HG02870 (cell line): Measurements from ENCODE around the gene FIGLA.

Experiments used
- ATAC-seq: cut with Tn5 transposase; IDR thresholded peaks from one replicate; pipeline ENCODE4 v1.9.1; 2021; ENCODE audit warnings: mild to moderate bottlenecking, moderate library complexity; ENCODE audit not compliant: unreplicated experiment

FIGLA gene

DNA sequence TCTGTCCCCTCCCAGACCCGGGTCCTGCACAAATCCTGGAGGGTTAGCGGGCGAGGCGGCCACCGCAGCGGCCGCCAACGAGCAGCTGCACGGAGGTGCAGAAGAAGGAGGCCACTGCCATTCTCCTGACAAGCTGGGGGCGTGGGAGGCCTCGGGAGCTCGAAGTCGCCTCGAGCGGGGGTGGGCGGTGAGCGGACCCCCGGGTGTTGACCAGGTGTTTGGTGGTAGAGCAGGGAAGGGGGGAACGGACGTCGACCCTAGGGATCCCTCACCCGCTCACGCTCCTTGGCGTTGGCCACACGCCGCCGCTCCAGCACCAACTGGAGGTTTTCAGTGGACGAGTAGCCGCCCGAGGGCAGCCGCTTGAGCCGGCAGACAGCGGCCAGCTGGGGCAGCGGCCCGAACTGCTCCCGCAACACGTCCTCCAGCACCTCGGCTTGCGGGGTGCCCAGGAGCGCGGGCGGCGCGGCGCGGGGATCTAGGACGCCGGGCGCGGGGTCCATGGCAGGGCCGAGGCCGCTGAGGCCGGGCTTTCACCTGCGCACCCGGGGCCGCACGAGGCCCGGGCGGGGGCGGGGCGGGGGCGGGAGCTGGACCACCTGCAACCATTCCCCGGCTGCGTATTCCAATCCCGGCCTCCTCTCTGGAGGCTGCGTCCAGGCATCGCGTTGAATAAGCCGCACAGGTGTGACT, at the start of gene FIGLA:
TSS of gene FIGLA (minus strand) at position 508 of the 693 bp plus-strand sequence. CDS start at position 503, 5 bp downstream.
- no peak for ATAC-seq

DNA sequence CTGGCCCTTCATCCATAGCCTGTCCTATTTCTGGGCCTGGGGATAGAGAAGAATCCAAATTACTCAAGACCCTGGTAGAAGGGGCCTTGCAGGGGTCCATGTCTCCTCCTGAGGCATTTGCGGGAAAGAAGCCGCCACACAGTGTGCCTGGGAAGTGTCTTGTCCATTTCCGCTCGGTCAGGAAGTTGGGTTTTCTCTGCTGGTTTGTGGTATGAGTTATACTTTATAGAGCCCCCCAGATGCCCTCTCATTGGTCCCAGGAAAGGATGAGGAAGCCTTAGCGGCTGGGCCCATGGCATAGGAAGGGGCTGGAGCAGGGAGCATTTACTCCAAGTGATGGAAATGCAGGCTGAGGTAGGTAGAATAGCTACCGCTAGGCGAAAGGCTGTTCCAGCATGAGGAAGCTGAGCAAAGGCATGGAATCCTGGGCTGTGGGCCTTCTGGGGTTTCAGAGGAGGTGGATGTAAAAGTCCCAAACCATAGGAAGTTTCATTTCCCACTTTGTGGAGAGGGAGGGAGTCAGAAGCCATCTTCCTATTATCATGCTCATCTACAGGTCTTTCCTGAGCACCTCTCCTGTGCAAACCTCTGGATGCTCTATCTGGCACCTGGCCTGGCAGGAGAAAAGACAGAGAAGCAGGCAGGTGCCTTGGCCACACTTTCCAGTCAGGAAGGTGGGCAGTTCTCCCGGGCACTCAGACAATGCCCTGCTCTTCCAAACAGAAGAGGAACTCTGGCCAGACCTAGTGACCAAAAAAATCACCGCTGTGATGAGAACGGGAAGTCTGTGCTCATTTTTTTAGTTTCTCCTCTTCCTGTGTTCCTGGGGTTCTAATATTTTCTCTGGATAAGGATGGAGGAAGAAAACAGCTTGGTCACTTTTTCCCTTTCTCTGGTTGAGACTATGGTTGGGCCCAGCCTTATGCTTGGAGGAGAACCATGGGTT, 47.8 kb upstream of the FIGLA start:
- no peak for ATAC-seq

GRCh38 chr2:70835643-70836042, 45.2 kb upstream of the FIGLA start, which contains the start of gene CD207:
Gene CD207, minus strand, starts transcription at chr2:70835816. Its CDS starts 40 bp downstream, at chr2:70835776.
- ATAC-seq, result no peak

GRCh38 chr2:70834881-70835280, 44.4 kb upstream of the FIGLA start:
- no peak for ATAC-seq

GRCh38 chr2:70834106-70834505, 43.7 kb upstream of the FIGLA start:
- no peak for ATAC-seq

DNA sequence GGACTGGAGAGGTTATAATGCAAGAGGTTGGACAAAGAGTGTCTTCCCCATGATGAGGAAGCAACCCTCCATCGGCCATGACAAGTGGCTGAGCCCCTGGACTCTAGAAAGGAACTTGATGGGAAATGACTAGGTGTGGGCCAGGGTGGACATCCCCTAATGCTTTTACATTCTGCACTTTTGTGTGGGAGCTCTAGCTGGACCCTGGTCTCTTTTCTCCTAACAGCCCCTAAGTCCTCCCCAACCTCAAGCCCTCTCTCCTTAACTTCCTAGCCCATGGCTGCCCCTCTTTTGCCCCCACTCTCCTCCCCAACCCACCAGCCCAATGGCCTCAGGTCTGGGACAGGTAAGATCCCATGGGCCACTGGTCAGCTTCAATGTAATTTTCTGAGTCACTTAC, 42.8 kb upstream of the FIGLA start:
- ATAC-seq, result no peak

DNA sequence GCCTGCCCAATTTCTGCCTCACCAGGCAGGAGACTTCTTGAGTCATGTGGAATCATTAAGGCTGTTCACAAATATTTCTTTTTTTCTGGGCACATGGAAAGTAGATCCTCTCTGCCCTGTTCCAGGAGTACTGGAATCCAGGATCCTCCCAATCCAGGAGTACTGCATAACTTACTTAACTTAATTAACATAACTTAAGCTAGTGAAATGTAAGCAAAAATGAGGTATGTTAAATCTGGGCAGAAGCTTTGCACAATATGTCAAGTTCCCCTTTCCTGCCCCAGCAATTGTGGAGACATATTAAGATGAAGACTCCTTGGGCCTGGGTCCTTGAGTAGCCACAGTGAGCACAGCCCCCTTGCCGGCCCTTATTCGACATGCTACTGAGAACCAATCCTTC, 41.9 kb upstream of the FIGLA start:
- ATAC-seq, result no peak

GRCh38 chr2:70831861-70832260, 41.4 kb upstream of the FIGLA start:
- no peak for ATAC-seq

GRCh38 chr2:70830366-70830765, 39.9 kb upstream of the FIGLA start:
- no peak for ATAC-seq

DNA sequence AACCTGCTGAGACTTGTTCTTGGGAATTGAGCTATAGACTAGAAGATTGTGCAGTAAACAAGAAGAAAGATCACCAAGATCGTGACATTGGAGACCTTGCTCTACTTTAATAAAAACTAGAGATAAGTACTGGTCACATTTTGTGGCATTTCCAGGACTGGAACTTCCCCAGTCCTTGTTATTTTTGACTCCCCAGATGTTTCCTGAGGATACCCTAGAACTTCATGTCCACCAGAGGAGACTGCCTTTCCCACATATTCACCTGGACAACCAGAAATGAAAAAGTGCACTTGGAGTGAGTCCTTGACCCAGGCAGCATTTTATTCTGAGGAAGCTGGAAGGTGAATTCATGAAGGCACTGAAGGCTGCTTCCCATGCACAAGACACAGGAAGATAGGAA, 39.5 kb upstream of the FIGLA start:
- no peak for ATAC-seq

DNA sequence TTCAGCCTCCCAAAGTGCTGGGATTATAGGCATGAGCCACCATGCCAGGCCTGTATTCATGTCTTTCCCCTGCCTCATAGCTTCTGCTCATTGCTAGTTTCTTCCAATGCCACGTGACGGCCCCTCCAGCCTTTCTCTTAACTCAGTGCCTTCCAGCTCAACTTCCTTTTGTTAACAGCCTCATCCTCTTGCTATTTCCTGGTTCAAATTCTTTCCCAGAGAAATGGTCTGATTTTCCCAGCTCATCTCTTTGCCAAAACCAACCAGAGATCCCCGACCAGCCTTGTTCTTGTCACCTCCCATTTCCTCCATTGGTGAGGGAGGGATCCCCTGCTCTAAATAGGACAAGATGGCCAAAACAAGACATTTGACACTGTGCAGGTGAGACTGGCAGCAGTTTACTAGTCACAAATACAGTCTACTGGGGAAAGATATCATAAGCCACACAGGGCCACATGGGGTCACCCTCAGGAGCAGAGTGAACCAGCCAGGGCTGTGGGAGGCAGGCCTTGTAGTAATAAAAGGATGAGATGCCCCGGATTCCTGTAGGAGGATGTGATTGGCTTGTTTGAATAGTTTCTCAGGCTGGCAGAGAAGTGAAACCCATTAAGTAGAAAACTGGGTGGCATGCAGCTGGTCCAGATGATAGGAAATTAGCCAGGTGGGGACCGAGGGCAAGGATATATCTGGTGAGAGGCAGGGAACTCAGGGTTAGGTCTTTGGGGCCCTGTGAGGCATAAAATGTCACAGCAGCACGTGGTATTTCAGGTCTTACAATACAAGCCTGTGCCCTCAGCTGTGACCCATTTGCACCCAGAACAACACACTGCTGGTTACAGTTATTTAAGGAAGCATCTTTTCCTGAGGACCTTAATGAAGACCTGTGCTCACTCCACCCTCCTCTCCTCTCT, 38.7 kb upstream of the FIGLA start:
- ATAC-seq, result no peak

DNA sequence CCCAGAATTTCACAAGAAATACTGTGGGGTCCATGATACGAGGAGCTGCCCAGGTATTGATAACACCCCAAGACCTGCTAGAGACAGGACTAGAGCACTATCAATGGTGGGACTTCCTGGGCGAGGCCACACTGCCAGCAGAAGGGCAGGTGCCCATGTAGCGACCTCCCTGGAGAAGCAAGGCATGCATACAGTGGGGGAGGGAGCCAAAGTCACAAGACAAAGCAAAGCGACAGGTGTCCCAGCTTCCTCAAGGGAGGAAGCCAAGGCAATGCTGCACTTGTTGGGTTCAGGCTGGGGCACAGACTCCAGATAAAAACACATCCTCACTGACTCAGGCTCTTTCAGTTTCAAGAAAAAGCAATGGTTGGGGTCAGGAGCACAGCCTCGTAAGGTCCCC, 37.7 kb upstream of the FIGLA start:
- ATAC-seq, result no peak

- no peak for ATAC-seq
Observed at GRCh38 chr2:70827388-70827787, 36.9 kb upstream of the FIGLA start.

DNA sequence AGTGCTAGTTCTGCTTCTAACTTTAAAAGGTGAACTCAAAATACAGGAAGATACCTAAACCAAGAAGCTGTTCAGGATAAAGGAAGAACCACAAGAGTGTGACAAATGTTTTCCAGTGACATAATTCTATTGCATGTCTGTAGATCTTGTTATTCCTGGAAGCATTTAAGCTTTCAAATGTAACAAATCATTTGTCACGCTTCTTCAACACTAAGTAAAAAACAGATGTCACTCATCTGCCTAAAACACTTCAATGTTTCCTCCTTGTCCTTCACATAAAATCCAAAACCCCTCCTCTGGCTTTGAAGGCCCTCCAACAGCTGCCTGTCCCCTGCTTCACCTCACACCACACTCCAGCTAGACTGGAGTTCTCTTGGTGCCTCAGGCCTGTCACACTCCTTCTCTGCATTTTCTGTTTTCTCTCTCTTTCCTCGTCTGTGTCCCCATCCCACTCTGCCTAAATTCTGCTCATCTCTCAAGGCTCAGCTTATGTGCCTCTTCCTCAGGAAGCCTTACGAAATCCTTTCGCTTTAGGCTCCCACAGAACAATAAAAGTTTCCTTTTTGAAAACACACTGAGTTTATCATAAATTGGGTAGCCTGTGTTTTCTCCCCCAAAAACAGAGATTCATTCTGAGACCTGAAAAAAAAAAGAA, 36.4 kb upstream of the FIGLA start:
- no peak for ATAC-seq

DNA sequence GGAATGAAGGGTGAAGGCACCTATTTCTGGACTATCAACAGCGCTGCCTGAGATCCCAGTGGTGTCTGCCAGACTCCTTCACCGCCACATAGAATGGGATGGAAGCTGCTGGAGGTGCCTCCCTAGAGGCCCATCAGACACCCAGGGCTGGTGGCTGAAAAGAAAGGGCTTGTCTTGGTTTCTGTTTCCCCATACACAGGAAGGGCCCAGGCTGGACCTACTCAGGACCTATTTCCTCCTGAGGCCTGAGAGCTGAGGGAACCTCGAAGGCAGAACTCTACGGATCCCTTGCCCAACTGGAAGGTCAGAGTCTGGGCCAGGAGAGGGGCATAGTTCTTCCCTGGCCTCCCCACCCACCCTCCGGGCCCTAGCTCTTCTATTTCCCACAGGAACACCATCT, 32.8 kb upstream of the FIGLA start:
- ATAC-seq, result no peak

DNA sequence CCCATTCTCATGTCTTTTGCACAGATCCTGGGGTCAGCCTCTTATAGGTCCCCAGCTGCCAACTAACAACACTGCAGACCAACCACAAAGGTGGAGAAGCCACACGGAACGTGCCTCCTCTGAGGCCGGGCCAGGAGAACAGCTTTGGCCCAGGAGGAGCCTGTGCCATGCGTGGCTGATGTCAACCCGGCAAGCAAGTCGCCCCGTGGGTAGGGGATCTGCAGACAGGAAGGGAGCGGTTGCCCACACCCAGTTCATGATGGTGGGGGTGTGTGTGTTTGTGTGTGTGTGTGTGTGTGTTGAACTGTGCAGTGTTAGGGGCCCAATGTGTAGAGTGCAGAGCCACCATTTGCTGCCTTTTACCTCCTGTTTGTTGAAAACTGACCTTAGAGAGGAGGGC, 32.4 kb upstream of the FIGLA start:
- no peak for ATAC-seq

DNA sequence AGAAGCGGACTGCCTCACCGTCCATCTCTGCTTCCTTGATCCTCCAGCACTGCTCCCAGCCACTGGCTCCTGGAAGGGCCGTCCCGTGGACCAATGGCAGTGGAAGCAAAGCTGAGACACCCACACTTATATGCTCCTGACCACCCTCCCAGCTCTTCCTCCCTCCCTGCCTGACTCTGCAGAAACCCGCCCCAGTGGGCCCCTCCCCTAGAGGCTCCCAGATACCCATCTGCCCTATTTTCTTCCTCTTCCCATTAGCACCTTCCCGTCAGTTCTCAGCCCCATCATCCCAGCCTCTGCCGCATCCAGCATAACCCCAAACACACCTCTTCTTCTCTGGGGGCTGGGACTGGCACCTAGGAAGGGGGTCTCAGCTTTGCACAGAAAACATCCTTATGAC, 30.1 kb upstream of the FIGLA start, which contains the start of gene CLEC4F:
TSS of gene CLEC4F (minus strand) at position 101 of the 400 bp plus-strand sequence. CDS start at position 25, 76 bp downstream.
- ATAC-seq, result no peak

DNA sequence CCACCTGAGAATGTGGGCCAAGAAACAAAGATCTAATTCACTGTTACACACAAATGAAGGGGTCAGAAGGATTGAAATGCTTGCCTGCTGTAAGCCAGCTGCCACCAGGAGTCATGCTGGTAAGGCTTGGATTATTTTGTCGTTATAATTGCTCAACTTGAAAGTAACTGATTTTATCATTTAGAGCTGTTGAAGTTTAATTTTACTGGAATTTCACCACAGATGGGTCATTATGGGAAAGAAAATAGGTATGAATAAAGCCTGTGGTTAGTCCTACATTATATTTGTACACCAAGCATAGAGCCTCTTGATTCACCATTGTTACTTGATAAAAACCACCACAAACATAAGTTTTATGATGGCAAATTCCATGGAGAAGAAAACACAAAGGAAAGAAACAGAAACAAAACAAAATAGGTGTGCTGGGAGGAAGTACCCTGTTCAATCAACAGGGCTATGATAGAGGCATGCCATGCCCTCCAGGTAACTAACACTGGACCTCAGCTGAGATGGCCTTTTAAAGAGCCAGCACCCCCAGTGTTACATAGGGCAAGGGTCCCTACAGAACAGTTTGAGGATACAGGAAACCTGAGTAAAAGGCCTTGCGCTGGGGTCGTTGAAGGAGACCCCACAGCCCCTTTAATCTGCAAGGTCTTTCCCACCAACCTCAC, 27.0 kb upstream of the FIGLA start:
- ATAC-seq, result no peak

- ATAC-seq, result no peak
Observed at GRCh38 chr2:70816726-70817125, 26.3 kb upstream of the FIGLA start.
